ENCODE results near the gene PIK3CB.

DNA sequence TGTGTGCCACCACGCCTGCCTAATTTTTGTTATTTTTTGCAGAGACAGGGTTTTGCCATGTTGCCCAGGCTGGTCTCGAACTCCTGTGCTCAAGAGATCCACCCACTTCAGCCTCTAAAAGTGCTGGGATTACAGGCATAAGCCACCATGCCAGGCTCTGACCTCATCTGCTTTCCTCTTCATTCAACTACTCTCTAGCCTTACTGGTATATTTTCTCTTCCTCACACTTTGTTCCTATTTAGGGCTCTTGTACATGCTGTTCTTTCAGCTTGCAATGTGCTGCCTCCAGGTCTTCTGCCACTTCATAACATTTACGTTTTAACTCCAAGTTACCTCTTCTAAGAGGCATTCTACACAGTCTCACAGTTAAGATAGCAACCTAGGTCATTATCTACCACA, 34.9 kb downstream of the PIK3CB start:
- TF ChIP-seq EP300 (IDR thresholded peaks at IDR 0.05; ENCODE audit: borderline replicate concordance in 1 of 2, control insufficient read depth in 1 of 2, low read depth in 2 of 2, low read length in 2 of 2), result no peak
- TF ChIP-seq, protein P1, sequence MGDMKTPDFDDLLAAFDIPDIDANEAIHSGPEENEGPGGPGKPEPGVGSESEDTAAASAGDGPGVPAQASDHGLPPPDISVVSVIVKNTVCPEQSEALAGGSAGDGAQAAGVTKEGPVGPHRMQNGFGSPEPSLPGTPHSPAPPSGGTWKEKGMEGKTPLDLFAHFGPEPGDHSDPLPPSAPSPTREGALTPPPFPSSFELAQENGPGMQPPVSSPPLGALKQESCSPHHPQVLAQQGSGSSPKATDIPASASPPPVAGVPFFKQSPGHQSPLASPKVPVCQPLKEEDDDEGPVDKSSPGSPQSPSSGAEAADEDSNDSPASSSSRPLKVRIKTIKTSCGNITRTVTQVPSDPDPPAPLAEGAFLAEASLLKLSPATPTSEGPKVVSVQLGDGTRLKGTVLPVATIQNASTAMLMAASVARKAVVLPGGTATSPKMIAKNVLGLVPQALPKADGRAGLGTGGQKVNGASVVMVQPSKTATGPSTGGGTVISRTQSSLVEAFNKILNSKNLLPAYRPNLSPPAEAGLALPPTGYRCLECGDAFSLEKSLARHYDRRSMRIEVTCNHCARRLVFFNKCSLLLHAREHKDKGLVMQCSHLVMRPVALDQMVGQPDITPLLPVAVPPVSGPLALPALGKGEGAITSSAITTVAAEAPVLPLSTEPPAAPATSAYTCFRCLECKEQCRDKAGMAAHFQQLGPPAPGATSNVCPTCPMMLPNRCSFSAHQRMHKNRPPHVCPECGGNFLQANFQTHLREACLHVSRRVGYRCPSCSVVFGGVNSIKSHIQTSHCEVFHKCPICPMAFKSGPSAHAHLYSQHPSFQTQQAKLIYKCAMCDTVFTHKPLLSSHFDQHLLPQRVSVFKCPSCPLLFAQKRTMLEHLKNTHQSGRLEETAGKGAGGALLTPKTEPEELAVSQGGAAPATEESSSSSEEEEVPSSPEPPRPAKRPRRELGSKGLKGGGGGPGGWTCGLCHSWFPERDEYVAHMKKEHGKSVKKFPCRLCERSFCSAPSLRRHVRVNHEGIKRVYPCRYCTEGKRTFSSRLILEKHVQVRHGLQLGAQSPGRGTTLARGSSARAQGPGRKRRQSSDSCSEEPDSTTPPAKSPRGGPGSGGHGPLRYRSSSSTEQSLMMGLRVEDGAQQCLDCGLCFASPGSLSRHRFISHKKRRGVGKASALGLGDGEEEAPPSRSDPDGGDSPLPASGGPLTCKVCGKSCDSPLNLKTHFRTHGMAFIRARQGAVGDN (IDR thresholded peaks at IDR 0.05), result no peak
- TF ChIP-seq, protein P2, sequence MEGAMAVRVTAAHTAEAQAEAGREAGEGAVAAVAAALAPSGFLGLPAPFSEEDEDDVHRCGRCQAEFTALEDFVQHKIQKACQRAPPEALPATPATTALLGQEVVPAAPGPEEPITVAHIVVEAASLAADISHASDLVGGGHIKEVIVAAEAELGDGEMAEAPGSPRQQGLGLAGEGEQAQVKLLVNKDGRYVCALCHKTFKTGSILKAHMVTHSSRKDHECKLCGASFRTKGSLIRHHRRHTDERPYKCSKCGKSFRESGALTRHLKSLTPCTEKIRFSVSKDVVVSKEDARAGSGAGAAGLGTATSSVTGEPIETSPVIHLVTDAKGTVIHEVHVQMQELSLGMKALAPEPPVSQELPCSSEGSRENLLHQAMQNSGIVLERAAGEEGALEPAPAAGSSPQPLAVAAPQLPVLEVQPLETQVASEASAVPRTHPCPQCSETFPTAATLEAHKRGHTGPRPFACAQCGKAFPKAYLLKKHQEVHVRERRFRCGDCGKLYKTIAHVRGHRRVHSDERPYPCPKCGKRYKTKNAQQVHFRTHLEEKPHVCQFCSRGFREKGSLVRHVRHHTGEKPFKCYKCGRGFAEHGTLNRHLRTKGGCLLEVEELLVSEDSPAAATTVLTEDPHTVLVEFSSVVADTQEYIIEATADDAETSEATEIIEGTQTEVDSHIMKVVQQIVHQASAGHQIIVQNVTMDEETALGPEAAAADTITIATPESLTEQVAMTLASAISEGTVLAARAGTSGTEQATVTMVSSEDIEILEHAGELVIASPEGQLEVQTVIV (IDR thresholded peaks at IDR 0.05; ENCODE audit: borderline replicate concordance, partially characterized antibody), result no peak
- TF ChIP-seq KDM1A (IDR thresholded peaks at IDR 0.05; ENCODE audit: borderline replicate concordance), result no peak
- no peak for TF ChIP-seq RELB (IDR thresholded peaks at IDR 0.05; ENCODE audit: low read depth)
